Central memory CD8-positive, alpha-beta T cell (primary cell): ENCODE data around the gene HCN1.

Experiments used
- ATAC-seq: fragments of 150-1000 bp; cut with Tn5 transposase; replicated peaks from 2 replicates; pipeline ENCODE4 v1.10.0; 2022; ENCODE audit warnings: mild to moderate bottlenecking, moderate FRiP score, moderate number of reproducible peaks; ENCODE audit not compliant: poor library complexity, severe bottlenecking; ENCODE audit errors: extremely low read depth
- DNase-seq, 2 donors: peaks; one replicate each; pipeline ENCODE4 v3.0.0; 2021; ENCODE audit warnings: low spot score in 2 of 2
- H3K27ac Mint-ChIP-seq: one replicate; pipeline ENCODE4 v1.8.0; 2022; ENCODE audit warnings: low read depth, mild to moderate bottlenecking, moderate library complexity, mixed read lengths
- H3K27me3 Mint-ChIP-seq: one replicate; pipeline ENCODE4 v1.8.0; 2022; ENCODE audit warnings: mixed read lengths
- H3K36me3 Mint-ChIP-seq: one replicate; pipeline ENCODE4 v1.8.0; 2022; ENCODE audit warnings: mild to moderate bottlenecking, moderate library complexity, mixed read lengths; ENCODE audit not compliant: insufficient read depth
- H3K4me1 Mint-ChIP-seq: one replicate; pipeline ENCODE4 v1.8.0; 2022; ENCODE audit warnings: mixed read lengths
- H3K4me3 Mint-ChIP-seq: one replicate; pipeline ENCODE4 v1.8.0; 2022; ENCODE audit warnings: mild to moderate bottlenecking, moderate library complexity, mixed read lengths
- H3K9me3 Mint-ChIP-seq: one replicate; pipeline ENCODE4 v1.8.0; 2022; ENCODE audit warnings: mixed read lengths

The HCN1 gene

GRCh38 chr5:45696206-45696836 lies at the start of gene HCN1:
Gene HCN1 (minus strand): TSS chr5:45696380.
- Mint-ChIP-seq H3K4me1 (no peaks in the 10 kb centered on the region), H3K9me3 (peaks cover 19% of the 10 kb centered on the region), H3K36me3 (no peaks in the 10 kb centered on the region), H3K27ac (no peak within 1 kb of the TSS), H3K27me3 (peaks cover 10% of the 10 kb centered on the region), H3K4me3 (no peak within 1 kb of the TSS)
- DNase-seq = no peak
- ATAC-seq = no peak

- DNase-seq (no peak), ATAC-seq (no peak)
- Mint-ChIP-seq H3K9me3 (peaks cover 31% of the 10 kb centered on the region), H3K4me3 (no peak overlapping the region), H3K27me3 (no peaks in the 10 kb centered on the region), H3K4me1 (no peaks in the 10 kb centered on the region), H3K27ac (no peak overlapping the region), H3K36me3 (no peaks in the 10 kb centered on the region)
These were observed 44.9 kb upstream of the HCN1 start for GRCh38 chr5:45741110-45741509.

GRCh38 chr5:45737153-45737552 lies 41.0 kb upstream of the HCN1 start:
- ATAC-seq (no peak), DNase-seq (no peak)
- H3K9me3 Mint-ChIP-seq = peaks cover 24% of the 10 kb centered on the region
- H3K36me3 Mint-ChIP-seq = no peaks in the 10 kb centered on the region
- H3K4me1 Mint-ChIP-seq = no peaks in the 10 kb centered on the region
- no peaks in the 10 kb centered on the region for H3K27me3 Mint-ChIP-seq
- H3K27ac Mint-ChIP-seq = no peak overlapping the region
- H3K4me3 Mint-ChIP-seq = no peak overlapping the region

GRCh38 chr5:45725537-45725936 lies 29.4 kb upstream of the HCN1 start:
- Mint-ChIP-seq H3K27ac (no peak overlapping the region), H3K27me3 (no peaks in the 10 kb centered on the region), H3K4me3 (no peak overlapping the region), H3K4me1 (no peaks in the 10 kb centered on the region), H3K36me3 (no peaks in the 10 kb centered on the region), H3K9me3 (peaks cover 45% of the 10 kb centered on the region)
- no peak for DNase-seq
- no peak for ATAC-seq

GRCh38 chr5:45697201-45697600 lies 1.0 kb upstream of the HCN1 start:
- H3K4me1 Mint-ChIP-seq = no peaks in the 10 kb centered on the region
- no peak for ATAC-seq
- no peak for DNase-seq
- H3K9me3 Mint-ChIP-seq = peaks cover 19% of the 10 kb centered on the region
- H3K27ac Mint-ChIP-seq = no peak overlapping the region
- no peaks in the 10 kb centered on the region for H3K36me3 Mint-ChIP-seq
- H3K4me3 Mint-ChIP-seq = no peak overlapping the region
- H3K27me3 Mint-ChIP-seq = peaks cover 10% of the 10 kb centered on the region

GRCh38 chr5:45695804-45696156 lies 400 bp downstream of the HCN1 start:
- H3K4me1 Mint-ChIP-seq = no peaks in the 10 kb centered on the region
- ATAC-seq = no peak
- H3K4me3 Mint-ChIP-seq = no peak overlapping the region
- H3K27me3 Mint-ChIP-seq = peaks cover 10% of the 10 kb centered on the region
- no peak overlapping the region for H3K27ac Mint-ChIP-seq
- peaks cover 19% of the 10 kb centered on the region for H3K9me3 Mint-ChIP-seq
- H3K36me3 Mint-ChIP-seq = no peaks in the 10 kb centered on the region
- no peak for DNase-seq

- DNase-seq = no peak
- H3K36me3 Mint-ChIP-seq = no peaks in the 10 kb centered on the region
- H3K4me3 Mint-ChIP-seq = no peak overlapping the region
These were observed 993 bp downstream of the HCN1 start for GRCh38 chr5:45694971-45695803.

GRCh38 chr5:45694255-45694814 lies 1.8 kb downstream of the HCN1 start:
- DNase-seq = no peak
- no peaks in the 10 kb centered on the region for H3K36me3 Mint-ChIP-seq
- peaks cover 10% of the 10 kb centered on the region for H3K27me3 Mint-ChIP-seq
- no peak for ATAC-seq
- H3K9me3 Mint-ChIP-seq = peaks cover 24% of the 10 kb centered on the region
- H3K4me3 Mint-ChIP-seq = no peak overlapping the region
- no peak overlapping the region for H3K27ac Mint-ChIP-seq
- no peaks in the 10 kb centered on the region for H3K4me1 Mint-ChIP-seq

More at GRCh38 chr5:45694971-45695803, 993 bp downstream of the HCN1 start:
- Mint-ChIP-seq H3K27ac (no peak overlapping the region), H3K4me1 (no peaks in the 10 kb centered on the region), H3K9me3 (peaks cover 19% of the 10 kb centered on the region), H3K27me3 (peaks cover 10% of the 10 kb centered on the region)
- no peak for ATAC-seq

- peaks cover 19% of the 10 kb centered on the region for H3K9me3 Mint-ChIP-seq
- peaks cover 10% of the 10 kb centered on the region for H3K27me3 Mint-ChIP-seq
- no peak for DNase-seq
- no peak overlapping the region for H3K27ac Mint-ChIP-seq
- H3K4me1 Mint-ChIP-seq = no peaks in the 10 kb centered on the region
- H3K4me3 Mint-ChIP-seq = no peak overlapping the region
- no peak for ATAC-seq
- no peaks in the 10 kb centered on the region for H3K36me3 Mint-ChIP-seq
These were observed 3.7 kb downstream of the HCN1 start for GRCh38 chr5:45692481-45692880.

GRCh38 chr5:45691656-45692055 lies 4.5 kb downstream of the HCN1 start:
- Mint-ChIP-seq H3K27ac (no peak overlapping the region), H3K36me3 (no peaks in the 10 kb centered on the region), H3K4me1 (no peaks in the 10 kb centered on the region), H3K4me3 (no peak overlapping the region), H3K27me3 (peaks cover 7% of the 10 kb centered on the region), H3K9me3 (peaks cover 15% of the 10 kb centered on the region)
- no peak for DNase-seq
- no peak for ATAC-seq

GRCh38 chr5:45687701-45688100 lies 8.5 kb downstream of the HCN1 start:
- no peaks in the 10 kb centered on the region for H3K4me1 Mint-ChIP-seq
- no peak overlapping the region for H3K27ac Mint-ChIP-seq
- no peaks in the 10 kb centered on the region for H3K27me3 Mint-ChIP-seq
- DNase-seq (no peak), ATAC-seq (no peak)
- peaks cover 4% of the 10 kb centered on the region for H3K9me3 Mint-ChIP-seq
- no peak overlapping the region for H3K4me3 Mint-ChIP-seq
- H3K36me3 Mint-ChIP-seq = no peaks in the 10 kb centered on the region

GRCh38 chr5:45686620-45687019 lies 9.6 kb downstream of the HCN1 start:
- no peaks in the 10 kb centered on the region for H3K4me1 Mint-ChIP-seq
- DNase-seq (no peak), ATAC-seq (no peak)
- H3K36me3 Mint-ChIP-seq = no peaks in the 10 kb centered on the region
- H3K9me3 Mint-ChIP-seq = peaks cover 4% of the 10 kb centered on the region
- H3K4me3 Mint-ChIP-seq = no peak overlapping the region
- no peaks in the 10 kb centered on the region for H3K27me3 Mint-ChIP-seq
- no peak overlapping the region for H3K27ac Mint-ChIP-seq

GRCh38 chr5:45684118-45684517 lies 12.1 kb downstream of the HCN1 start:
- Mint-ChIP-seq H3K27me3 (no peaks in the 10 kb centered on the region), H3K36me3 (no peaks in the 10 kb centered on the region), H3K4me1 (no peaks in the 10 kb centered on the region), H3K4me3 (no peak overlapping the region), H3K9me3 (peaks cover 6% of the 10 kb centered on the region), H3K27ac (no peak overlapping the region)
- DNase-seq (no peak), ATAC-seq (no peak)
